ENCODE measurements around the gene P2RY8. TPM values are rescaled to one million over a fixed set of nuclear protein-coding genes. Genes with fewer than 3 reads are reported as not detected.

Gene P2RY8
- total and polyA plus RNA-seq, 10 of the 15 experiments (the other 5 are each of a cell fraction or from before 2014, with no cell fraction given), result 2.0 to 64.4 (median 36.5) TPM

DNA sequence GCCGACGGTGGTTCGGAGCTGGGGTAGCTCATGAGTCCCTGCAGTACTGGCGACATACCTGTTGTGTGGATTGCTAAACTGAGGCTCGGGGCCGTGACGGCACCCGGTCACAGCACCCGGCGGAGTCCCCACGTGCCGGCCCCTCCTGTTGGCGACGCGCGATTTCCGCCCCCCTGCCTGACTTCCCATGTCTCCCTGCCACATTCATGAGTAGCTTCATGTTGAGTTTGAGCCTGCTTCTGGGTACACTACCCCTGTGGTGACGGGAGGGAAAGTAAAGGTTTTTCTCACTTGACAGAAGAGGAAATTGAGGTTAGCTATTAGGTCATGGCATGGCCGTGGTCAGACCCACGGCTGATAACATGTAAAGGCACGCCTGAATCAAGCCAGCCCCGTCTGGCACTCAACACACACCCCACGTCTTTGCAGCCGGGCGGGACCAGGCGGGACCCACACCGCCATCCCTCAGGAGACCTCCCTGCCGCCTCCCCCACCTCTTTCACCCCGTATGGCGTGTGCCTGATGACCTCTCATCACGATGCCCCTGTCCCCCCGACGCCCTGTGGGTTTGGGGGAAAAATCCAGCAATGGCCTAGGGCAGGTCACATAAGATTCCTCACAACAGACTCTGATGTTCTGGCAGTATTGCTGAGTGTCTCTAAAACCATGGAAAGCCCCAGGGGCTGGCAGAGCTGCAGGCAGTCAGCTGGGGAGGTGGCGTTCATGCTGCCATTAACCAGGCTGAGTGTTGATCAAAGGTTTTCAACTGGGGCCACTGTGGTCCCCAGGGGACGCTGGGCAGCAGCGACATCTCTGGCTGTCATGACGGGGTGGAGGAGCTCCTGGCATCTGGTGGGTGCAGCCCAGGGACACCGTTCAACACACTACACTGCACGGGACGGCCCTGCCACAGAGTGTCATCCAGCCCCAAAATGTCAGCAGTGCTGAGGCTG, 29.2 kb downstream of the P2RY8 start (continued):
- TF ChIP-seq NR2F1 (conservative IDR thresholded peaks at IDR 0.05), result peak; percentile 93
- peak; percentile 95 for TF ChIP-seq FOXM1 (IDR thresholded peaks at IDR 0.05; ENCODE audit: low read depth, low read length)
- TF ChIP-seq POLR2AphosphoS2 (IDR thresholded peaks at IDR 0.05; ENCODE audit: low read depth, low read length), result no peak
- peak; percentile 88 for TF ChIP-seq ZNF217 (IDR thresholded peaks at IDR 0.05)
- TF ChIP-seq ATF7 (IDR thresholded peaks at IDR 0.05; ENCODE audit: low read depth), result peak; percentile 96
- peak; percentile 32; the same call in 1 of the 2 replicates for TF ChIP-seq CHD1 (IDR thresholded peaks at IDR 0.05; ENCODE audit: low read depth, low read length)
- TF ChIP-seq, protein P1, sequence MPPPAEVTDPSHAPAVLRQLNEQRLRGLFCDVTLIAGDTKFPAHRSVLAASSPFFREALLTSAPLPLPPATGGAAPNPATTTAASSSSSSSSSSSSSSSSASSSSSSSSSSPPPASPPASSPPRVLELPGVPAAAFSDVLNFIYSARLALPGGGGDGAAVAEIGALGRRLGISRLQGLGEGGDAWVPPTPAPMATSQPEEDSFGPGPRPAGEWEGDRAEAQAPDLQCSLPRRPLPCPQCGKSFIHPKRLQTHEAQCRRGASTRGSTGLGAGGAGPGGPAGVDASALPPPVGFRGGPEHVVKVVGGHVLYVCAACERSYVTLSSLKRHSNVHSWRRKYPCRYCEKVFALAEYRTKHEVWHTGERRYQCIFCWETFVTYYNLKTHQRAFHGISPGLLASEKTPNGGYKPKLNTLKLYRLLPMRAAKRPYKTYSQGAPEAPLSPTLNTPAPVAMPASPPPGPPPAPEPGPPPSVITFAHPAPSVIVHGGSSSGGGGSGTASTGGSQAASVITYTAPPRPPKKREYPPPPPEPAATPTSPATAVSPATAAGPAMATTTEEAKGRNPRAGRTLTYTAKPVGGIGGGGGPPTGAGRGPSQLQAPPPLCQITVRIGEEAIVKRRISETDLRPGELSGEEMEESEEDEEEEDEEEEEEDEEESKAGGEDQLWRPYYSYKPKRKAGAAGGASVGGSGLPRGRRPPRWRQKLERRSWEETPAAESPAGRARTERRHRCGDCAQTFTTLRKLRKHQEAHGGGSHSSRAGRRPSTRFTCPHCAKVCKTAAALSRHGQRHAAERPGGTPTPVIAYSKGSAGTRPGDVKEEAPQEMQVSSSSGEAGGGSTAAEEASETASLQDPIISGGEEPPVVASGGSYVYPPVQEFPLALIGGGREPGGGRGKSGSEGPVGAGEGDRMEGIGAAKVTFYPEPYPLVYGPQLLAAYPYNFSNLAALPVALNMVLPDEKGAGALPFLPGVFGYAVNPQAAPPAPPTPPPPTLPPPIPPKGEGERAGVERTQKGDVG (CRISPR knock-in tag; IDR thresholded peaks at IDR 0.05), result no peak
- peak; percentile 42 for TF ChIP-seq JUNB (IDR thresholded peaks at IDR 0.05)
- TF ChIP-seq YY1 (IDR thresholded peaks at IDR 0.05; ENCODE audit: low read depth, low read length), result peak; percentile 48
- TF ChIP-seq, protein P2, sequence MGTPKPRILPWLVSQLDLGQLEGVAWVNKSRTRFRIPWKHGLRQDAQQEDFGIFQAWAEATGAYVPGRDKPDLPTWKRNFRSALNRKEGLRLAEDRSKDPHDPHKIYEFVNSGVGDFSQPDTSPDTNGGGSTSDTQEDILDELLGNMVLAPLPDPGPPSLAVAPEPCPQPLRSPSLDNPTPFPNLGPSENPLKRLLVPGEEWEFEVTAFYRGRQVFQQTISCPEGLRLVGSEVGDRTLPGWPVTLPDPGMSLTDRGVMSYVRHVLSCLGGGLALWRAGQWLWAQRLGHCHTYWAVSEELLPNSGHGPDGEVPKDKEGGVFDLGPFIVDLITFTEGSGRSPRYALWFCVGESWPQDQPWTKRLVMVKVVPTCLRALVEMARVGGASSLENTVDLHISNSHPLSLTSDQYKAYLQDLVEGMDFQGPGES (IDR thresholded peaks at IDR 0.05), result no peak
- peak; percentile 52 for TF ChIP-seq TCF12 (IDR thresholded peaks at IDR 0.05; ENCODE audit: low read depth, low read length)
- TF ChIP-seq POLR2A (IDR thresholded peaks at IDR 0.05; ENCODE audit: low read depth, low read length), result peak; percentile 75
- TF ChIP-seq, protein P3, sequence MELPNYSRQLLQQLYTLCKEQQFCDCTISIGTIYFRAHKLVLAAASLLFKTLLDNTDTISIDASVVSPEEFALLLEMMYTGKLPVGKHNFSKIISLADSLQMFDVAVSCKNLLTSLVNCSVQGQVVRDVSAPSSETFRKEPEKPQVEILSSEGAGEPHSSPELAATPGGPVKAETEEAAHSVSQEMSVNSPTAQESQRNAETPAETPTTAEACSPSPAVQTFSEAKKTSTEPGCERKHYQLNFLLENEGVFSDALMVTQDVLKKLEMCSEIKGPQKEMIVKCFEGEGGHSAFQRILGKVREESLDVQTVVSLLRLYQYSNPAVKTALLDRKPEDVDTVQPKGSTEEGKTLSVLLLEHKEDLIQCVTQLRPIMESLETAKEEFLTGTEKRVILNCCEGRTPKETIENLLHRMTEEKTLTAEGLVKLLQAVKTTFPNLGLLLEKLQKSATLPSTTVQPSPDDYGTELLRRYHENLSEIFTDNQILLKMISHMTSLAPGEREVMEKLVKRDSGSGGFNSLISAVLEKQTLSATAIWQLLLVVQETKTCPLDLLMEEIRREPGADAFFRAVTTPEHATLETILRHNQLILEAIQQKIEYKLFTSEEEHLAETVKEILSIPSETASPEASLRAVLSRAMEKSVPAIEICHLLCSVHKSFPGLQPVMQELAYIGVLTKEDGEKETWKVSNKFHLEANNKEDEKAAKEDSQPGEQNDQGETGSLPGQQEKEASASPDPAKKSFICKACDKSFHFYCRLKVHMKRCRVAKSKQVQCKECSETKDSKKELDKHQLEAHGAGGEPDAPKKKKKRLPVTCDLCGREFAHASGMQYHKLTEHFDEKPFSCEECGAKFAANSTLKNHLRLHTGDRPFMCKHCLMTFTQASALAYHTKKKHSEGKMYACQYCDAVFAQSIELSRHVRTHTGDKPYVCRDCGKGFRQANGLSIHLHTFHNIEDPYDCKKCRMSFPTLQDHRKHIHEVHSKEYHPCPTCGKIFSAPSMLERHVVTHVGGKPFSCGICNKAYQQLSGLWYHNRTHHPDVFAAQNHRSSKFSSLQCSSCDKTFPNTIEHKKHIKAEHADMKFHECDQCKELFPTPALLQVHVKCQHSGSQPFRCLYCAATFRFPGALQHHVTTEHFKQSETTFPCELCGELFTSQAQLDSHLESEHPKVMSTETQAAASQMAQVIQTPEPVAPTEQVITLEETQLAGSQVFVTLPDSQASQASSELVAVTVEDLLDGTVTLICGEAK (IDR thresholded peaks at IDR 0.05; ENCODE audit: borderline replicate concordance), result peak; percentile 42; the same call in 1 of the 2 replicates
- no peak; the same call in 1 of the 2 replicates for TF ChIP-seq SMC3 (IDR thresholded peaks at IDR 0.05; ENCODE audit: borderline replicate concordance, low read length)
- peak; percentile 84 for TF ChIP-seq CREB1 (IDR thresholded peaks at IDR 0.05; ENCODE audit: low read depth)
- TF ChIP-seq RUNX3 (IDR thresholded peaks at IDR 0.05; ENCODE audit: low read length), result peak; percentile 98
- TF ChIP-seq HDGF (IDR thresholded peaks at IDR 0.05), result peak; percentile 95
- TF ChIP-seq NR2C1 (IDR thresholded peaks at IDR 0.05), result no peak
- TF ChIP-seq, protein P4, sequence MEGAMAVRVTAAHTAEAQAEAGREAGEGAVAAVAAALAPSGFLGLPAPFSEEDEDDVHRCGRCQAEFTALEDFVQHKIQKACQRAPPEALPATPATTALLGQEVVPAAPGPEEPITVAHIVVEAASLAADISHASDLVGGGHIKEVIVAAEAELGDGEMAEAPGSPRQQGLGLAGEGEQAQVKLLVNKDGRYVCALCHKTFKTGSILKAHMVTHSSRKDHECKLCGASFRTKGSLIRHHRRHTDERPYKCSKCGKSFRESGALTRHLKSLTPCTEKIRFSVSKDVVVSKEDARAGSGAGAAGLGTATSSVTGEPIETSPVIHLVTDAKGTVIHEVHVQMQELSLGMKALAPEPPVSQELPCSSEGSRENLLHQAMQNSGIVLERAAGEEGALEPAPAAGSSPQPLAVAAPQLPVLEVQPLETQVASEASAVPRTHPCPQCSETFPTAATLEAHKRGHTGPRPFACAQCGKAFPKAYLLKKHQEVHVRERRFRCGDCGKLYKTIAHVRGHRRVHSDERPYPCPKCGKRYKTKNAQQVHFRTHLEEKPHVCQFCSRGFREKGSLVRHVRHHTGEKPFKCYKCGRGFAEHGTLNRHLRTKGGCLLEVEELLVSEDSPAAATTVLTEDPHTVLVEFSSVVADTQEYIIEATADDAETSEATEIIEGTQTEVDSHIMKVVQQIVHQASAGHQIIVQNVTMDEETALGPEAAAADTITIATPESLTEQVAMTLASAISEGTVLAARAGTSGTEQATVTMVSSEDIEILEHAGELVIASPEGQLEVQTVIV (IDR thresholded peaks at IDR 0.05; ENCODE audit: borderline replicate concordance, partially characterized antibody), result no peak
- peak; percentile 70 for TF ChIP-seq LARP7 (IDR thresholded peaks at IDR 0.05)
- TF ChIP-seq TARDBP (IDR thresholded peaks at IDR 0.05; ENCODE audit: borderline replicate concordance), result peak; percentile 19; the same call in 1 of the 2 replicates
